ENCODE results near the gene IRF4. TPM values are rescaled to one million over a fixed set of nuclear protein-coding genes. Genes with fewer than 3 reads are reported as not detected.
A peak's percentile ranks its signal among the peaks of the same experiment; 100 is the strongest.

Gene IRF4
- total RNA-seq, 1 experiment from 2014 or later = 0.72 TPM

DNA sequence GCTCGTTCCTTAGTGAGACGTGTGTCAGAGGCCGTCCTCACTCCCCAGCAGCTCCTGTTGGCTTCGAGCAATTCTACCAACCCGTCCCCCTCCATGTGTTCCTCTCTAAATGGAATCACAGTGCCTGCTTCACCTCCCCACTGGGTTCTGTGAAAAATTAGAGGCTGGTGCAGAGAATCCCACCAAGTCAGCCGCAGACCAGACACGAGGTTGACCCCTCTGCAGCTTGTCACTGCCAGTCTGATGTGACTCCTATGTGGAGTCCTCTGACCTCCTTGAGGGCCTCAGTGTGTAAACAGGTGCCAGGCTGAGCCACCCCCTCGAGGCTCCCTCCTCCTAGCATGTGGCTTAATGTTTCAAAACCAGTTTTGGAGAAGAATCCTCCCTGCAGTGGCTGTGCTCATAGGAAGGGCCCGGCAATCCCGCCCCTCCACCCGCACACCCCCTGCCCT is 12.6 kb upstream of the IRF4 start:
- intact Hi-C loops (cut with micrococcal nuclease; ENCODE audit: unreplicated experiment) (no loop called here), in situ Hi-C loops (cut with HindIII; ENCODE audit: low pct_unique_long_range_greater_than_20kb, low sequenced_read_pairs) (no loop called here)
- no TSS peak for BruUV-seq (replicated peaks)
- H3K4me3 ChIP-seq (ENCODE audit: low read depth in 2 of 2, low read length in 2 of 2) = no peak overlapping the region
- ATAC-seq (no peak), DNase-seq (ENCODE audit: low read depth, low spot score) (no peak)
- H3K27me3 ChIP-seq (ENCODE audit: control insufficient read depth, insufficient read depth, low read length) = peaks cover 5% of the 10 kb centered on the region
- CTCF ChIA-PET = no interaction called here
- no peaks in the 10 kb centered on the region for H3K9me3 ChIP-seq (ENCODE audit: control insufficient read depth, insufficient read depth, low read depth, low read length)
- no peaks in the 10 kb centered on the region for H3K36me3 ChIP-seq (ENCODE audit: control insufficient read depth, insufficient read depth, low read length)
- TF ChIP-seq POLR2AphosphoS5 (IDR thresholded peaks at IDR 0.05; ENCODE audit: low read depth, low read length) (no peak), SIN3A (IDR thresholded peaks at IDR 0.05; ENCODE audit: borderline replicate concordance, insufficient read depth, low read depth, low read length) (no peak), TCF7L2 (IDR thresholded peaks at IDR 0.05; ENCODE audit: low read depth, low read length) (no peak)
- TF ChIP-seq, protein P1, sequence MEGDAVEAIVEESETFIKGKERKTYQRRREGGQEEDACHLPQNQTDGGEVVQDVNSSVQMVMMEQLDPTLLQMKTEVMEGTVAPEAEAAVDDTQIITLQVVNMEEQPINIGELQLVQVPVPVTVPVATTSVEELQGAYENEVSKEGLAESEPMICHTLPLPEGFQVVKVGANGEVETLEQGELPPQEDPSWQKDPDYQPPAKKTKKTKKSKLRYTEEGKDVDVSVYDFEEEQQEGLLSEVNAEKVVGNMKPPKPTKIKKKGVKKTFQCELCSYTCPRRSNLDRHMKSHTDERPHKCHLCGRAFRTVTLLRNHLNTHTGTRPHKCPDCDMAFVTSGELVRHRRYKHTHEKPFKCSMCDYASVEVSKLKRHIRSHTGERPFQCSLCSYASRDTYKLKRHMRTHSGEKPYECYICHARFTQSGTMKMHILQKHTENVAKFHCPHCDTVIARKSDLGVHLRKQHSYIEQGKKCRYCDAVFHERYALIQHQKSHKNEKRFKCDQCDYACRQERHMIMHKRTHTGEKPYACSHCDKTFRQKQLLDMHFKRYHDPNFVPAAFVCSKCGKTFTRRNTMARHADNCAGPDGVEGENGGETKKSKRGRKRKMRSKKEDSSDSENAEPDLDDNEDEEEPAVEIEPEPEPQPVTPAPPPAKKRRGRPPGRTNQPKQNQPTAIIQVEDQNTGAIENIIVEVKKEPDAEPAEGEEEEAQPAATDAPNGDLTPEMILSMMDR (IDR thresholded peaks at IDR 0.05) = no peak
- TF ChIP-seq, protein P2, sequence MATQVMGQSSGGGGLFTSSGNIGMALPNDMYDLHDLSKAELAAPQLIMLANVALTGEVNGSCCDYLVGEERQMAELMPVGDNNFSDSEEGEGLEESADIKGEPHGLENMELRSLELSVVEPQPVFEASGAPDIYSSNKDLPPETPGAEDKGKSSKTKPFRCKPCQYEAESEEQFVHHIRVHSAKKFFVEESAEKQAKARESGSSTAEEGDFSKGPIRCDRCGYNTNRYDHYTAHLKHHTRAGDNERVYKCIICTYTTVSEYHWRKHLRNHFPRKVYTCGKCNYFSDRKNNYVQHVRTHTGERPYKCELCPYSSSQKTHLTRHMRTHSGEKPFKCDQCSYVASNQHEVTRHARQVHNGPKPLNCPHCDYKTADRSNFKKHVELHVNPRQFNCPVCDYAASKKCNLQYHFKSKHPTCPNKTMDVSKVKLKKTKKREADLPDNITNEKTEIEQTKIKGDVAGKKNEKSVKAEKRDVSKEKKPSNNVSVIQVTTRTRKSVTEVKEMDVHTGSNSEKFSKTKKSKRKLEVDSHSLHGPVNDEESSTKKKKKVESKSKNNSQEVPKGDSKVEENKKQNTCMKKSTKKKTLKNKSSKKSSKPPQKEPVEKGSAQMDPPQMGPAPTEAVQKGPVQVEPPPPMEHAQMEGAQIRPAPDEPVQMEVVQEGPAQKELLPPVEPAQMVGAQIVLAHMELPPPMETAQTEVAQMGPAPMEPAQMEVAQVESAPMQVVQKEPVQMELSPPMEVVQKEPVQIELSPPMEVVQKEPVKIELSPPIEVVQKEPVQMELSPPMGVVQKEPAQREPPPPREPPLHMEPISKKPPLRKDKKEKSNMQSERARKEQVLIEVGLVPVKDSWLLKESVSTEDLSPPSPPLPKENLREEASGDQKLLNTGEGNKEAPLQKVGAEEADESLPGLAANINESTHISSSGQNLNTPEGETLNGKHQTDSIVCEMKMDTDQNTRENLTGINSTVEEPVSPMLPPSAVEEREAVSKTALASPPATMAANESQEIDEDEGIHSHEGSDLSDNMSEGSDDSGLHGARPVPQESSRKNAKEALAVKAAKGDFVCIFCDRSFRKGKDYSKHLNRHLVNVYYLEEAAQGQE (IDR thresholded peaks at IDR 0.05; ENCODE audit: insufficient read depth in 1 of 2, low read depth in 2 of 2, low read length in 1 of 2) = no peak
- no peak overlapping the region for H3K27ac ChIP-seq (ENCODE audit: low read length)
- POLR2A ChIA-PET = interaction anchor here (0.7 kb wide), 1 partner anchor 192 kb away, joined by 4 read pairs; no protein-coding TSS in a partner anchor
- no peaks in the 10 kb centered on the region for H3K4me1 ChIP-seq (ENCODE audit: control insufficient read depth, insufficient read depth, low read length)

DNA sequence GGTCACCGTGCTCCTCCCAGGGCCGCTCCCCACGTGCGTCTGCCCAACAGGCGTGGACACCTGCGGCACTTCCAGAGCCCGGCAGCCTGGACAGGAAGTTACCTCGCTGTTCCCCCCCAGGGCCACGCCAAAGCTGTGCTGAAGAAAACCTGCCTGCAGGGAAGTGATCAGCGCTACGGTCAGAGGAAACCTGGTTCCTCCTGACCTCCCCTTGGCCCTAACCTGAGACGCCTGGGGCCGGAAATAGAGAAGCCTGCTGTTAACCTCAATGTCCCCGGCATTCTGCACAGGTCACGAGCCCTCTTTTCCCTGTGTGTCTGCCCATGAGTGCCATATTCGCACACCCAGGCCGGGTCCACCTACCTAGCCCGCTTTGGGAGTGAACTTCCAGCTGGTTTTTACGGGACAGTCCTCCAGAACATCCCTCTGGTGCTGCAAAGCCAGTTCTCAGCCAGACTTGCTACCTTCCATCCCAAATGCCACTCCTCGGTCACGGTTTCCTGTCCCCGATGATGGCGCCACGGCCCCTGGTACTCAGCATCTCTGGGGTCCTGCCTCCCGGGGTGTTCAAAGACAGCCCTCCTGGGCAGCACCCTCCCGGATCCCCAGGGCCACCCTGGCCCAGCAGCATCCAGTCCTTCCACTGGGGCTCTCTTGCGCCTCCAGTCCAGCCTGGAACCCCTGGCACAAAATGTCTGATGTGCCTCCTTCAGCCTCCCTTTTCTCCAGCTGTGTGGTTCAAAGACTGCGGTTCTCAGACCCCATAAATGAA is 12.0 kb upstream of the IRF4 start:
- Histone ChIP-seq H3K4me1 (ENCODE audit: control insufficient read depth, insufficient read depth, low read length) (no peaks in the 10 kb centered on the region), H3K36me3 (ENCODE audit: control insufficient read depth, insufficient read depth, low read length) (no peaks in the 10 kb centered on the region), H3K9me3 (ENCODE audit: control insufficient read depth, insufficient read depth, low read depth, low read length) (no peaks in the 10 kb centered on the region), H3K4me3 (ENCODE audit: low read depth in 2 of 2, low read length in 2 of 2) (no peak overlapping the region), H3K27ac (ENCODE audit: low read length) (no peak overlapping the region), H3K27me3 (ENCODE audit: control insufficient read depth, insufficient read depth, low read length) (peaks cover 5% of the 10 kb centered on the region)
- in situ Hi-C loops (cut with HindIII; ENCODE audit: low pct_unique_long_range_greater_than_20kb, low sequenced_read_pairs) (no loop called here), intact Hi-C loops (cut with micrococcal nuclease; ENCODE audit: unreplicated experiment) (no loop called here)
- ChIA-PET POLR2A (interaction anchor here (0.7 kb wide), 1 partner anchor 192 kb away, joined by 4 read pairs; no protein-coding TSS in a partner anchor), CTCF (no interaction called here)
- BruUV-seq (replicated peaks) = no TSS peak
- TF ChIP-seq SIN3A (IDR thresholded peaks at IDR 0.05; ENCODE audit: borderline replicate concordance, insufficient read depth, low read depth, low read length) (no peak), TCF7L2 (IDR thresholded peaks at IDR 0.05; ENCODE audit: low read depth, low read length) (no peak), POLR2AphosphoS5 (IDR thresholded peaks at IDR 0.05; ENCODE audit: low read depth, low read length) (no peak)
- TF ChIP-seq, protein P1 (IDR thresholded peaks at IDR 0.05) = no peak
- TF ChIP-seq, protein P2 (IDR thresholded peaks at IDR 0.05; ENCODE audit: insufficient read depth in 1 of 2, low read depth in 2 of 2, low read length in 1 of 2) = no peak
- ATAC-seq = peak; percentile 39; the same call in 1 of the 2 replicates
- no peak for DNase-seq (ENCODE audit: low read depth, low spot score)

Data from Panc1 (cell line).